ENCODE results near the gene VMP1. TPM values are rescaled to one million over a fixed set of nuclear protein-coding genes. Genes with fewer than 3 reads are reported as not detected.

Gene VMP1
- total and polyA plus RNA-seq, 2 of the 13 experiments (the other 11 are each of a cell fraction or from before 2014, with no cell fraction given), result 186 to 271 TPM

GRCh38 chr17:59846394-59847165, 139.1 kb downstream of the VMP1 start (continued):
- TF ChIP-seq ZNF878 (CRISPR knock-in tag; IDR thresholded peaks at IDR 0.05) (peak; percentile 56; the same call in 1 of the 2 replicates), ETS1 (CRISPR knock-in tag; IDR thresholded peaks at IDR 0.05) (no peak; the same call in 1 of the 2 replicates), ZKSCAN1 (IDR thresholded peaks at IDR 0.05; ENCODE audit: low read length) (no peak), ZNF383 (CRISPR knock-in tag; IDR thresholded peaks at IDR 0.05; ENCODE audit: borderline replicate concordance) (no peak), ZNF572 (CRISPR knock-in tag; IDR thresholded peaks at IDR 0.05) (no peak), ZNF562 (CRISPR knock-in tag; IDR thresholded peaks at IDR 0.05; ENCODE audit: borderline replicate concordance) (no peak), TP53 (CRISPR knock-in tag; conservative IDR thresholded peaks at IDR 0.05) (0 out of 2 replicates have a peak, but pooled peaks have one; percentile 66), LRRFIP1 (CRISPR knock-in tag; conservative IDR thresholded peaks at IDR 0.05) (no peak; the same call in 1 of the 2 replicates), ZNF687 (CRISPR knock-in tag; IDR thresholded peaks at IDR 0.05) (no peak), DNMT1 (CRISPR knock-in tag; IDR thresholded peaks at IDR 0.05) (peak; percentile 18; the same call in 1 of the 2 replicates), ZBTB7A (CRISPR knock-in tag; IDR thresholded peaks at IDR 0.05) (no peak), CBFB (CRISPR knock-in tag; IDR thresholded peaks at IDR 0.05) (peak; percentile 88), ZNF644 (CRISPR knock-in tag; IDR thresholded peaks at IDR 0.05; ENCODE audit: low read depth) (peak; percentile 60), ZBTB44 (CRISPR knock-in tag; IDR thresholded peaks at IDR 0.05) (no peak), MLLT10 (CRISPR knock-in tag; IDR thresholded peaks at IDR 0.05) (no peak), ZNF615 (CRISPR knock-in tag; IDR thresholded peaks at IDR 0.05; ENCODE audit: borderline replicate concordance) (no peak), SMAD9 (CRISPR knock-in tag; IDR thresholded peaks at IDR 0.05) (no peak), SKI (IDR thresholded peaks at IDR 0.05; ENCODE audit: partially characterized antibody) (no peak), HOXA3 (CRISPR knock-in tag; IDR thresholded peaks at IDR 0.05) (peak; percentile 73), MXD1 (CRISPR knock-in tag; IDR thresholded peaks at IDR 0.05) (no peak), NFYB (CRISPR knock-in tag; IDR thresholded peaks at IDR 0.05) (no peak)
